ENCODE data around the gene SMYD3.

DNA sequence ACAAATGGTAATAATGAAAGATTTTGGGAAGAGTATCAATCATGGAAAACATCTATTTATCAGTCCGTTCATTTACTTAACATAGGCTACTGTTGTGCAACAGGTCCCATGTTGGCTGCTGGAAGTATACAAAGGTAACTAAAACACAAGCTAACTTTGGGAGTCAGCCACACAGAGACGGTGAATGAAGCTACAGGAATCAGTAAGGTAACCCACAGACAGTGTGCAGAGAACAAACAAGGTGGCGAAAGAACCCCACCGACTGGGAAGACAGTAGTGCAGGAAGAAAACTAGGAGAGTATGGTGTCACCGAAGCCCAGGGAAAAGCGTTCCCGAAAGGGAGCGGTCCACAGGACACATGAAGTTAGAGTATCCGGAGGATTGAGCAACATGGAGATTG lies 342.3 kb downstream of the SMYD3 start:
- TF ChIP-seq CTCF (IDR thresholded peaks at IDR 0.05): no peak
- TF ChIP-seq POLR2A (IDR thresholded peaks at IDR 0.05): no peak
